HG03045 (cell line): Measurements from ENCODE around the gene CDHR1.

Experiments used
- ATAC-seq: cut with Tn5 transposase; IDR thresholded peaks from one replicate; pipeline ENCODE4 v1.9.1; 2021; ENCODE audit warnings: mild to moderate bottlenecking, moderate library complexity; ENCODE audit not compliant: unreplicated experiment

The CDHR1 gene

DNA sequence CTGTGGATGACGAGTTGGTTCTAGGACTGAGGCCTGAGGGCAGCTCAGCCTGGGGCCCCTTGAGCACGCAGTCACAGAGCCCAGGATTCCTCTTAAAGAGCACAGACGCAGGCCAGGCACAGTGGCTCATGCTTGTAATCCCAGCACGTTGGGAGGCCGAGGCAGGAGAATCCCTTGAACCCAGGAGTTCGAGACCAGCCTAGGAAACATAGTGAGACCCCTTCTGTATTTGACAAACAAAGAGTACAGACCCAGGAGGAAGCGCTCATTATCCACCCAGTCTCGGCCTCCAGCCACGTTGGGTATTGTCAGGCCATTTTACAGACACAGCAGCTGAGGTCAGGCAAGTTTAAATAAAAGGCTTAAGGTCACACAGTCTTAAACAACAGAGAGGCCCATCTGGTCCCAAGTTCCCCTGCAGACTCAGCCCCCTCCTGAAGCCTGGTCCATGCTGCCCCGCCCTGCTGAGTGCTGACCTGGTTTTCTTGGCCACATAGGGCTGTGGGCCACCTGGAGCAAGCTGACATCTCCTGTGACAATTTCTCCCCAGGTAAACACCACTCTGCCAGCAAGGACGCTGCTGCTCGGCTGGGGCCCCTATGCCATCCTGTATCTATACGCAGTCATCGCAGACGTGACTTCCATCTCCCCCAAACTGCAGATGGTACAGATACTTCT lies 63.1 kb downstream of the CDHR1 start:
- no peak for ATAC-seq

DNA sequence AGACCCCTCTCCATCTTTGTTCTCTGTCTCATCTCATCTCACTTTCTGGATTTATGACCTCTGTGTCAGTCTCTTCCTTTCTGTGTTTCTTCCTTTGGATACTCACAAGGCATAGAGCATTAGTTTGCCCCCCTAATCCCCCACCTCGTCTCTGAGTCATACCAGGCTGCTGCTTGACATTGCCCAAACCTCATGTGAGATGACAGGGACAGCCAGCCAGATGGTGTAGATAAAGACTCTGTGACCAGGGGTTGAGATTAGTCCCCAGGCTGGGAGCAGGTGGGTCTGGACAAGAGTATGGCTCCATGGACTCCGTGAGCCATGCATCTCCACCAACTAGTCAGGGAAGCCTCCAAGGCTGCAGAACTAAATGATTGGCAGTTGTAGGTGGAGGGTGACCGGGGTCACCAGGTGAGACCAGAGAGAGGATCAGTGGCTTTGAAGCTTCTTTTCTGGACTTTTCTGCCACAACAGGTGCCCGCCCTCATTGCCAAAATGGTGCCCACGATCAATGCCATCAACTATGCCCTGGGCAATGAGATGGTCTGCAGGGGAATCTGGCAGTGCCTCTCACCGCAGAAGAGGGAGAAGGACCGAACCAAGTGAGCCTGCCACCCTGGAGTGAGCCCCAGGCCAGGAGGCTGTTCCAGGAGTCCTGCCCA lies 63.8 kb downstream of the CDHR1 start:
- no peak for ATAC-seq

GRCh38 chr10:84261236-84261915 lies 67.0 kb downstream of the CDHR1 start:
- ATAC-seq = no peak

- no peak for ATAC-seq
These were observed 68.0 kb downstream of the CDHR1 start for GRCh38 chr10:84262190-84262956.

DNA sequence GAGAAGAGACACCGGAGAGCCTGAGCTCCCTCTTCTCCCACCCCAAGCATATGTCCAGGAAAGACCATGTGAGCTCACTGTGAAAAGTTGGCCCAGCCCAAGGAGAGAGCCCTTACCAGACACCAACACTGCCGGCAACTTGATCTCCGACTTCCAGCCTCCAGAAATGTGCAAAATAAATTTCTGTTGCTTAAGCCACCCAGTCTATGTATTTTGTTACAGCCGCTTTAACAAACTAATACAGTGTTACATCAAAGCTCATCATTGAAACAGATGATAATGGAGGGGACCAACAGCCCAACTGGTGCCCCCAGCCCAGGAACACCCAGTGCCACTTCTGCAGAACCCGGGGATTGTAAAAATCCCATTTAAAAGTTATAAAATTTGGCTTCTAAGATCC lies 69.4 kb downstream of the CDHR1 start:
- ATAC-seq = no peak

DNA sequence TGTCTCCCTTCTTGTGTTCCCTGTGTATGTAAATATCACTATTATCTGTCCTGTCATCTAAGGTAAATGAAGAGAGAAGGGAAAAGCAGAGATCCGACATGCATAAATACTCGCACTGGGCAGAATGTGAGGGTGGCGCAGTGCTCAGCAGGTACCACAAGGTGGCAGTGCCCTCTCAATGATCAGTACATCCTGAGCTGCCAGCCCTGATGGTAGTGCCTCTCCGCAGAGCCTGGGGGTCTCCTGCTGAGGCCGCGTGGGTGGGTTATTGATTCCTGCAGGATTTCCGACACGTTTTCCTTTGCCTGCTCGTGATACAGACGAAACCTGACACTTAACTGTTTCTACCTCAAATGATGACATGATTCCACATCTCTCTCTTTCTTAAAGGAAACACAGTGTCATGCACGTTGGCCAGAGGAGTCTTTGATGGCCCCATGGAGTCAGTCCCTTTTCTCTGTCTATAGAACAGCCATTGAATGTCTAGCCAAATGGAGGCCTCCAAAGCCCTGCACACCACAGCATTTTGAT lies 70.3 kb downstream of the CDHR1 start:
- ATAC-seq = peak; percentile 87

- ATAC-seq = no peak
These were observed 71.1 kb downstream of the CDHR1 start for GRCh38 chr10:84265418-84265817.

DNA sequence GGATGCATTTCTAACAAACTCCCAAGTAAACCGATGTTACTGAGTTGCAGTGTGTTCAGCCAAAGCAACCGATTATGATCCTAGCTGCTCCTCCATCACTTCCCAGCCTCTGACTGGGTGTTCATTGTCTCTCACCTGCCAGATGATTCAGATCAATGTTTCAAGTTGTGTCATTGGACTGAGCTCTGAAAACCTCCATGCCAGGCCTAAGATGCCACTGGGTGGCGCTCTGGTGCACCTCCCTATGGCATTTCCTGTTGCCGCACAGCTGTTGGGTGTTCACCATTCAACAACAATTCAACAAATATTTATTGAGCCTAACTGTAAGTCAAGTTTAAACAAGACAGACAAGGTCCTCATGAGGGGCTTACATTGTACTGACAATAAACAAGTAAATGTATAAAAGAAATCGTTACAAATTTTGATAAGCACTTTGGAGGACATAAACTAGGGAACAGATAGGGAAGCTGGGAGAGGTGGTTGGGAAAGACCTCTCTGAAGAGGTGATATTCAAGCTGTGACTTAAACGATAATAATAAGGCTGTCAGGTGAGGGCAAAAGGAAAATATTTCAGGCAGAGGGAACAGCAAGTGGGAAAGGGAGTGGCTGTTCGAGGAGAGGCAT lies 73.3 kb downstream of the CDHR1 start:
- ATAC-seq = no peak

GRCh38 chr10:84269162-84269561 lies 74.8 kb downstream of the CDHR1 start:
- ATAC-seq = no peak
